ENCODE measurements around the gene CDC20.

CDC20 gene

GRCh38 chr1:43358746-43359693 is at the start of gene CDC20:
Gene CDC20 (plus strand): TSS chr1:43358981. CDS start chr1:43359216, 235 bp downstream.
- peak; percentile 98 to 99 for DNase-seq (ENCODE audit: low read depth in 2 of 2)

GRCh38 chr1:43309405-43310025 is 49.3 kb upstream of the CDC20 start:
- DNase-seq (ENCODE audit: low read depth in 2 of 2): no peak

- no peak for DNase-seq (ENCODE audit: low read depth in 2 of 2)
These were observed 47.3 kb upstream of the CDC20 start for GRCh38 chr1:43311521-43311920.

DNA sequence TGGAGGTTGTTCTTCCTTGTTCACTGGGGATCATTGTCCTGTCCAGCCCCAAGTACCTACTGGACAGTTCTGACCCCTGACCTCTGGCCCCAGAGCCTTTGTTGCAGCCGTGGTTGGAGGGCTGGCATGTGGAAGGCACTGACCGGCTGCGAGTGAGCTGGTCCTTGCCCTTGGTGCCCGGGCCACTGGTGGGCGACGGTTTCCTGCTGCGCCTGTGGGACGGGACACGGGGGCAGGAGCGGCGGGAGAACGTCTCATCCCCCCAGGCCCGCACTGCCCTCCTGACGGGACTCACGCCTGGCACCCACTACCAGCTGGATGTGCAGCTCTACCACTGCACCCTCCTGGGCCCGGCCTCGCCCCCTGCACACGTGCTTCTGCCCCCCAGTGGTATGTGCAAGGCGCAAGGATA is 46.6 kb upstream of the CDC20 start:
- DNase-seq (ENCODE audit: low read depth in 2 of 2): no peak

DNA sequence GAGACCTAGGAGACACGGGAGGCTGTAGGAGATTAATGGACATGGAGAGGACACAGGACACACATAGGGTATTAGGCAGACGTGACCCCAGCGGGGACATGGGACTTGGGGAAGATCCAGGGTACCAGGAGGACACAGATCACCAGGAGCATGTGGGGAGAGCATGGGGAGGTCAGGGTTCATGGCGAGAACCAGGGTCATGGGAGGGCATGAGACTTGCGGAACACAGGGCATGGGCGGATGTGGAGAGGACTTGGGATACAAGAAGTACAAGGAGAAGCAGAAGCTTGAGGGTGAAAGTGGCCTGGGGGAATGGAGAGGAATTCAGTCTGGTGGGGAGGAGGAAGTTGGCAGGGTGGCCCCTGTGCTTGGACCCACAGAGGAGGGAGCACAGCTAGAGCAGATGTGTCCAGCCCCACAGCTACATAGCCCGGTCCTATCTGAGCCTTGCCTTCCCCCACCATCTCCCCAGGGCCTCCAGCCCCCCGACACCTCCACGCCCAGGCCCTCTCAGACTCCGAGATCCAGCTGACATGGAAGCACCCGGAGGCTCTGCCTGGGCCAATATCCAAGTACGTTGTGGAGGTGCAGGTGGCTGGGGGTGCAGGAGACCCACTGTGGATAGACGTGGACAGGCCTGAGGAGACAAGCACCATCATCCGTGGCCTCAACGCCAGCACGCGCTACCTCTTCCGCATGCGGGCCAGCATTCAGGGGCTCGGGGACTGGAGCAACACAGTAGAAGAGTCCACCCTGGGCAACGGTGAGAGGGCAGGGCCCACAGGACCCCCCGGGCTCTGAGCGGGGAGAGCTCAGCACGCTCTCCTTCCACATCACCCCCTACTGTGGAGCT is 45.9 kb upstream of the CDC20 start:
- no peak for DNase-seq (ENCODE audit: low read depth in 2 of 2)

GRCh38 chr1:43313771-43314170 is 45.0 kb upstream of the CDC20 start:
- DNase-seq (ENCODE audit: low read depth in 2 of 2): no peak

GRCh38 chr1:43314233-43314632 is 44.5 kb upstream of the CDC20 start:
- no peak for DNase-seq (ENCODE audit: low read depth in 2 of 2)

DNA sequence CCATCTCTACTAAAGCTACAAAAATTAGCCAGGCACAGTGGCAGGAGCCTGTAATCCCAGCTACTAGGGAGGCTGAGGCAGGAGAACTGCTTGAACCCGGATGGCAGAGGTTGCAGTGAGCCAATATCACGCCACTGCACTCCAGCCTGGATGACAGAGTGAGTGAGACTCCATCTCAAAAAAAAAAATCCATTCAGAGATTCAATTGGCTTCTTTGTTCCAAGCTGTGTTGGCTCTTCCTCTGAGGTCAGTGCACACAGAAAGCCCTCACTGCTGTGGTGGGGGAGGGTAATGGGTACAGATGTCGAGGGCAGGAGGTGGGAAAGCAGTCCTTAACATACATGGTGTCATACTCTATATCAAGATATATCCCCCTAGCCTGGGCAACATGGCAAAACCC is 43.3 kb upstream of the CDC20 start:
- DNase-seq (ENCODE audit: low read depth in 2 of 2): no peak

DNA sequence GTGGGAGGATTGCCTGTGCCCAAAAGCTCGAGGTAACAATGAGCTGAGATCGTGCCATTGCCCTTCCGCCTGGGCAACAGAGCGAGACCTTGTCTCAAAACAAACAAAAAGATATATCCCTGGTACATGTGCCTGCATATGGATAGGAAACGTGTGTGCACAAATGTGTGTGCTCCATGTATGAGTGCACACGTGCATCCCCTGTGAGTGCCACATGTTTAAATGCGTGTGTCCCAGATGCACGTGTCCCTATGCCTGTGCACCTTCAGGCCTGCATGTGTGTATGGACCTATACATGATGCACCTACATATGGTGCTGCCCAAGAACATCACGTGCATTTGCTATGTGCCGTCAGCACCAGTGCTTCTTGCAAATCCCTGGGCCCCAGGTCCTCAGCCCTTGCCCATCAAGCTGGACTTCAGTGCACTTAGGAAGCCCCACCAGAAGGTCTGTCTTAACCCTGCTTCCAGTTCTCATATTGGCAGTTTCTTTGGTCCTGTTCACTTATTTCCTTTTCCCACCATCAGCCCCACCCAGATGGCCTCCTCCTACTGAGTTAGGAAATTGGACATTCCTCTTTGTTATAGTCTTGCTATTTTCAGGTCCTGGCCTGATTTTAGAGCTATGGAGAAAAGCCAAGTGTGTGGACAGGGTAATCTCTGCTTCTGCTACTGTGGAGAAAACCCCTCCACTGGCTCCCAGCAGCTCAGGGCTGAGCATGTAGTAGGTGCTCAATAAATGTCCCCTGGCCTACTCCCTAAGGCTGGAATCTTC is 42.6 kb upstream of the CDC20 start:
- no peak for DNase-seq (ENCODE audit: low read depth in 2 of 2)

GRCh38 chr1:43316738-43317520 is 41.9 kb upstream of the CDC20 start:
- DNase-seq (ENCODE audit: low read depth in 2 of 2): no peak

DNA sequence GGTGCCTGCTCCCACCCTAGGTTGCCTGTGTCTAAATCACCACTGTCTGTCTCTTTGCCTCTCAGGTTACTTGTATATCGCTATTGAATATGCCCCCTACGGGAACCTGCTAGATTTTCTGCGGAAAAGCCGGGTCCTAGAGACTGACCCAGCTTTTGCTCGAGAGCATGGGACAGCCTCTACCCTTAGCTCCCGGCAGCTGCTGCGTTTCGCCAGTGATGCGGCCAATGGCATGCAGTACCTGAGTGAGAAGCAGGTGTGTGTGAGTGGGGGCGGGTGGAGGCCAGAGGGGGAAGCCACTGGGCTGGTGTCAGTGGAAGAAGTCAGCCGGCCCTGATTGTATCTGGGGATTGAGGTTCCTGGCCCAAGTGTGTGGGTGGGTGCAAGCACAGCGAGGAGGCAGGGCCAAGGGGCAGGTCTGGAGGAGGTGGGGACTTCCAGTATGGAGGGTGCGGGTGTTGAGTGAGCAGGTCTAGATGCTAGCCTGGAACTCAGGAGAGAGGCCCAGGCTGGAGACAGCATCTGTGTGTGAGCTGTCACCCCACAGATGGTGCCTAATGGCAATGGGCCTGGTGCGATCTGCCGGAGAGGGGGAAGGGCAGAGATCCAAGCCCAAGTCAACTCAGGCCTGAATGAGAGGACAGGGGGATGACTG is 40.8 kb upstream of the CDC20 start:
- DNase-seq (ENCODE audit: low read depth in 2 of 2): no peak

GRCh38 chr1:43318831-43319230 is 40.0 kb upstream of the CDC20 start:
- DNase-seq (ENCODE audit: low read depth in 2 of 2): no peak

DNA sequence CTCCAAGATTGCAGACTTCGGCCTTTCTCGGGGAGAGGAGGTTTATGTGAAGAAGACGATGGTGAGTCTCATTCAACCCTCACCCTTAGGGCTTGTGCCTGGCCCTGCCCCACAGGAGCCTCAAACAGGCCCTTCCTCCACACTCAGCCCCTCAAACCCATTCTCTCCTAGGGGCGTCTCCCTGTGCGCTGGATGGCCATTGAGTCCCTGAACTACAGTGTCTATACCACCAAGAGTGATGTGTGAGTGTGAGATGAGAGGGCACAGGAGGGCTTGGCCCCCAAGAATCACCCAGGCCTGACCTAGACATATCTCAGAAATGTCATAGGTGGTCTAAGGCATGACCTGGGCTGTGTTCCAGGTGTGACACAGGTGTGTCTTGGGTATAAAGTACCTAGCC is 39.5 kb upstream of the CDC20 start:
- DNase-seq (ENCODE audit: low read depth in 2 of 2): no peak

DNA sequence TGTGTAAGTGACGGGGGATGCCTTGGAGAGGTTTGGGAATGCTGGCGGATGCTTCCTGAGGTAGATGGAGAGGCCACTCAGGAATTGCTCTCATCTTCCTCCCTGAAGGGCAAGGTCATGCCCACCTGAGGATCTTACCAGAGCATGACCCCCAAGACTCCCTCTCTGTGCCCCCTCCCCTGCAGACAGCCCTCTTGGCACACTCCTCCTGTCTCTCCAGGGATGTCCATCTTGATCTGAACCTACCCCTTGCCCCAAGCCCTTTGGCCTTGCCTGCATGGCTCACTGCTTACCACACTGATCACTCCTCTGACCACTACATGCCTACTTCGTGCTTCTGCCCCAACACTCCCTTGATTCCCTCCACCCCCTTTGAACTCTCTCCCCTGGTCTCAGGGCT is 39.0 kb upstream of the CDC20 start:
- DNase-seq (ENCODE audit: low read depth in 2 of 2): no peak

DNA sequence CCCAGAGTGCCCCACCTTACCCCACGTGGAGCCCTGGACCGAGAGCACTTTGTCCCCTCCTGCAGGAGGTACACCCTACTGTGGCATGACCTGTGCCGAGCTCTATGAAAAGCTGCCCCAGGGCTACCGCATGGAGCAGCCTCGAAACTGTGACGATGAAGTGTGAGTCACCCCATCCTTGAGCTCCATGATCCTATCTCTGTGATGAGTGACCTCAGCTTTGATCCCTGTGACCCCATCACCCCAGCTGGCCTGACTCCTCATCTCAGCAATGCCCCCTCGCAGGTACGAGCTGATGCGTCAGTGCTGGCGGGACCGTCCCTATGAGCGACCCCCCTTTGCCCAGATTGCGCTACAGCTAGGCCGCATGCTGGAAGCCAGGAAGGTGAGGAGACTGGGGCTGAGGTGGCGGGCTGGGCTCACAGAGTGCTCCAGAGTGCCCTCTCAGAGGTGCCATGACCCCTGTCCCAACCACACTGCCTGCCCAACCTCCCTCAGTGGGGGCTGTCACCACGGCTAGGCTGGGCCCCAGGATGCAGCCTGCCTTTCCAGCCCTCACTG is 37.4 kb upstream of the CDC20 start:
- no peak for DNase-seq (ENCODE audit: low read depth in 2 of 2)

- DNase-seq (ENCODE audit: low read depth in 2 of 2): no peak
These were observed 36.3 kb upstream of the CDC20 start for GRCh38 chr1:43322506-43322905.

- no peak for DNase-seq (ENCODE audit: low read depth in 2 of 2)
These were observed 34.0 kb upstream of the CDC20 start for GRCh38 chr1:43324810-43325209.

- no peak for DNase-seq (ENCODE audit: low read depth in 2 of 2)
These were observed 33.4 kb upstream of the CDC20 start for GRCh38 chr1:43325381-43325780.

GRCh38 chr1:43327549-43328292 is 31.1 kb upstream of the CDC20 start:
- no peak for DNase-seq (ENCODE audit: low read depth in 2 of 2)

Measured in stimulated activated CD4-positive, alpha-beta T cell treated with anti-CD3 and anti-CD28 coated beads, Interleukin-4, amount 100 ng/mL, for 48 hours (primary cell).